ENCODE results near the gene BDKRB2. TPM values are rescaled to one million over a fixed set of nuclear protein-coding genes. Genes with fewer than 3 reads are reported as not detected.

BDKRB2 gene
- polyA plus RNA-seq, 1 donor from 2014 or later = not detected

DNA sequence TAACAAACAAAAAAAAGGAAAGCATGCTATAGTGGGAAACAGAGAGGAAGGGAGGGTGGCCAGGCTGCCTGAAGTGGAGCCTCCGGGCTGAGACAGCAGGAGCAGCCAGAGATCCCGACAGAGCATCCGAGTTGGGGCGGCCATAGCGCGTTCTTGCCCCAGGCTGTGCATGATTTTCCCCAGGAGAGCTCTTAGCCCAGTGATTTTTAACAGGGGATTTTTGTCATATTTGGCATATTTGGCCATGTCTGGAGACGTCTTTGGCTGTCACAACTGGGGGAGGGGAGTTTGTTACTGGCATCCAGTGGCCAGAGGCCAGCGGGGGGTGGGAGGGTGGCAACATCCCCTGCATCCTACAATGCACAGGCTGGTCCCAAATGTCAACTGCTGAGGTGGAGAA is 74.9 kb downstream of the BDKRB2 start:
- H3K9me3 ChIP-seq (ENCODE audit: low read length) = no peaks in the 10 kb centered on the region
- H3K27me3 ChIP-seq (ENCODE audit: insufficient read depth, low read depth, low read length) = no peaks in the 10 kb centered on the region
- no peaks in the 10 kb centered on the region for H3K36me3 ChIP-seq (ENCODE audit: insufficient read depth, low read length)

DNA sequence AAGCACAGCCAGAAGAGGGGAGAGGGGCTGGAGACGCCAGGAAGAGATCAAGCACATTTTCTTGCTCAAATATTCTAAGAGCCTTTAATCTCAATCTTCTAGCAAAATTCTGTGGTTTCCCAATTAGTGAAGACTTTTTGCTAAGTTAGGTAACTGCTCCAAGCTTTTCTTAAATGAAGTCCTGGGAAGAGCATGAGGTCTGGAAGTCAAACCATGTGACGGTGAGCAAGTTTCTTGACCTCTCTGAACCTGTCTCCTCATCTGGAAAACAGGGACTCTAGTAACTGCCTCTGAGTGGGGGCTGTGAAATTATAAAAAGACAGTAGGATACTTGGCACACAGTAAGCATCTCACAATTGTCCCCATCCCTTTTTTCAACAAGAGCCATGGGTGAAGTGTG is 75.5 kb downstream of the BDKRB2 start:
- Histone ChIP-seq H3K36me3 (ENCODE audit: insufficient read depth, low read length) (no peaks in the 10 kb centered on the region), H3K9ac (ENCODE audit: low read length) (no peak overlapping the region), H3K79me2 (replicated peaks; ENCODE audit: insufficient read depth, low read length) (no peaks in the 10 kb centered on the region), H3K9me2 (ENCODE audit: insufficient read depth, low read length) (no peaks in the 10 kb centered on the region), H3K9me3 (ENCODE audit: low read length) (no peaks in the 10 kb centered on the region), H4K20me1 (ENCODE audit: insufficient read depth) (no peaks in the 10 kb centered on the region), H3K4me2 (ENCODE audit: low read length) (no peak overlapping the region), H3K27me3 (ENCODE audit: insufficient read depth, low read depth, low read length) (no peaks in the 10 kb centered on the region), H3K4me3 (ENCODE audit: low read length) (no peak overlapping the region), H3F3A (ENCODE audit: insufficient read depth, low read length, poor library complexity, severe bottlenecking) (no peaks in the 10 kb centered on the region), H2AFZ (ENCODE audit: low read depth, low read length) (no peak overlapping the region), H3K27ac (ENCODE audit: low read length) (no peak overlapping the region)
- no peak for TF ChIP-seq SMC3 (conservative IDR thresholded peaks at IDR 0.05; ENCODE audit: poor library complexity)
- TF ChIP-seq, protein P1, sequence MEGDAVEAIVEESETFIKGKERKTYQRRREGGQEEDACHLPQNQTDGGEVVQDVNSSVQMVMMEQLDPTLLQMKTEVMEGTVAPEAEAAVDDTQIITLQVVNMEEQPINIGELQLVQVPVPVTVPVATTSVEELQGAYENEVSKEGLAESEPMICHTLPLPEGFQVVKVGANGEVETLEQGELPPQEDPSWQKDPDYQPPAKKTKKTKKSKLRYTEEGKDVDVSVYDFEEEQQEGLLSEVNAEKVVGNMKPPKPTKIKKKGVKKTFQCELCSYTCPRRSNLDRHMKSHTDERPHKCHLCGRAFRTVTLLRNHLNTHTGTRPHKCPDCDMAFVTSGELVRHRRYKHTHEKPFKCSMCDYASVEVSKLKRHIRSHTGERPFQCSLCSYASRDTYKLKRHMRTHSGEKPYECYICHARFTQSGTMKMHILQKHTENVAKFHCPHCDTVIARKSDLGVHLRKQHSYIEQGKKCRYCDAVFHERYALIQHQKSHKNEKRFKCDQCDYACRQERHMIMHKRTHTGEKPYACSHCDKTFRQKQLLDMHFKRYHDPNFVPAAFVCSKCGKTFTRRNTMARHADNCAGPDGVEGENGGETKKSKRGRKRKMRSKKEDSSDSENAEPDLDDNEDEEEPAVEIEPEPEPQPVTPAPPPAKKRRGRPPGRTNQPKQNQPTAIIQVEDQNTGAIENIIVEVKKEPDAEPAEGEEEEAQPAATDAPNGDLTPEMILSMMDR (IDR thresholded peaks at IDR 0.05; ENCODE audit: poor library complexity, severe bottlenecking) = no peak
- no peak for TF ChIP-seq MXI1 (conservative IDR thresholded peaks at IDR 0.05; ENCODE audit: poor library complexity, severe bottlenecking)

More for the DNA sequence above, 74.9 kb downstream of the BDKRB2 start:
- H2AFZ ChIP-seq (ENCODE audit: low read depth, low read length) = no peak overlapping the region
- no peak overlapping the region for H3K27ac ChIP-seq (ENCODE audit: low read length)
- H3K4me2 ChIP-seq (ENCODE audit: low read length) = no peak overlapping the region
- no peak overlapping the region for H3K9ac ChIP-seq (ENCODE audit: low read length)
- no peaks in the 10 kb centered on the region for H3F3A ChIP-seq (ENCODE audit: insufficient read depth, low read length, poor library complexity, severe bottlenecking)
- H3K4me3 ChIP-seq (ENCODE audit: low read length) = no peak overlapping the region
- H3K9me2 ChIP-seq (ENCODE audit: insufficient read depth, low read length) = no peaks in the 10 kb centered on the region
- no peaks in the 10 kb centered on the region for H4K20me1 ChIP-seq (ENCODE audit: insufficient read depth)
- no peaks in the 10 kb centered on the region for H3K79me2 ChIP-seq (replicated peaks; ENCODE audit: insufficient read depth, low read length)
- TF ChIP-seq POLR2AphosphoS5 (IDR thresholded peaks at IDR 0.05) (no peak), RAD21 (conservative IDR thresholded peaks at IDR 0.05) (no peak), TAF1 (IDR thresholded peaks at IDR 0.05; ENCODE audit: low read depth) (no peak), EP300 (conservative IDR thresholded peaks at IDR 0.05; ENCODE audit: poor library complexity, severe bottlenecking) (no peak), EZH2 (IDR thresholded peaks at IDR 0.05; ENCODE audit: borderline replicate concordance, insufficient read depth, low read length, poor library complexity, severe bottlenecking) (no peak), SMC3 (conservative IDR thresholded peaks at IDR 0.05; ENCODE audit: poor library complexity) (no peak), MXI1 (conservative IDR thresholded peaks at IDR 0.05; ENCODE audit: poor library complexity, severe bottlenecking) (no peak)
- TF ChIP-seq, protein P1 (IDR thresholded peaks at IDR 0.05; ENCODE audit: poor library complexity, severe bottlenecking) = no peak
- TF ChIP-seq, protein P2, sequence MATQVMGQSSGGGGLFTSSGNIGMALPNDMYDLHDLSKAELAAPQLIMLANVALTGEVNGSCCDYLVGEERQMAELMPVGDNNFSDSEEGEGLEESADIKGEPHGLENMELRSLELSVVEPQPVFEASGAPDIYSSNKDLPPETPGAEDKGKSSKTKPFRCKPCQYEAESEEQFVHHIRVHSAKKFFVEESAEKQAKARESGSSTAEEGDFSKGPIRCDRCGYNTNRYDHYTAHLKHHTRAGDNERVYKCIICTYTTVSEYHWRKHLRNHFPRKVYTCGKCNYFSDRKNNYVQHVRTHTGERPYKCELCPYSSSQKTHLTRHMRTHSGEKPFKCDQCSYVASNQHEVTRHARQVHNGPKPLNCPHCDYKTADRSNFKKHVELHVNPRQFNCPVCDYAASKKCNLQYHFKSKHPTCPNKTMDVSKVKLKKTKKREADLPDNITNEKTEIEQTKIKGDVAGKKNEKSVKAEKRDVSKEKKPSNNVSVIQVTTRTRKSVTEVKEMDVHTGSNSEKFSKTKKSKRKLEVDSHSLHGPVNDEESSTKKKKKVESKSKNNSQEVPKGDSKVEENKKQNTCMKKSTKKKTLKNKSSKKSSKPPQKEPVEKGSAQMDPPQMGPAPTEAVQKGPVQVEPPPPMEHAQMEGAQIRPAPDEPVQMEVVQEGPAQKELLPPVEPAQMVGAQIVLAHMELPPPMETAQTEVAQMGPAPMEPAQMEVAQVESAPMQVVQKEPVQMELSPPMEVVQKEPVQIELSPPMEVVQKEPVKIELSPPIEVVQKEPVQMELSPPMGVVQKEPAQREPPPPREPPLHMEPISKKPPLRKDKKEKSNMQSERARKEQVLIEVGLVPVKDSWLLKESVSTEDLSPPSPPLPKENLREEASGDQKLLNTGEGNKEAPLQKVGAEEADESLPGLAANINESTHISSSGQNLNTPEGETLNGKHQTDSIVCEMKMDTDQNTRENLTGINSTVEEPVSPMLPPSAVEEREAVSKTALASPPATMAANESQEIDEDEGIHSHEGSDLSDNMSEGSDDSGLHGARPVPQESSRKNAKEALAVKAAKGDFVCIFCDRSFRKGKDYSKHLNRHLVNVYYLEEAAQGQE (IDR thresholded peaks at IDR 0.05; ENCODE audit: borderline replicate concordance) = no peak
